ENCODE results near the gene MACO1.
A peak's percentile ranks its signal among the peaks of the same experiment; 100 is the strongest.
"Not testable (repeated sequence)": the region's sequence is repeated elsewhere in the genome, so short reads cannot be mapped to it uniquely, and the experiment has no call there.

Gene MACO1

DNA sequence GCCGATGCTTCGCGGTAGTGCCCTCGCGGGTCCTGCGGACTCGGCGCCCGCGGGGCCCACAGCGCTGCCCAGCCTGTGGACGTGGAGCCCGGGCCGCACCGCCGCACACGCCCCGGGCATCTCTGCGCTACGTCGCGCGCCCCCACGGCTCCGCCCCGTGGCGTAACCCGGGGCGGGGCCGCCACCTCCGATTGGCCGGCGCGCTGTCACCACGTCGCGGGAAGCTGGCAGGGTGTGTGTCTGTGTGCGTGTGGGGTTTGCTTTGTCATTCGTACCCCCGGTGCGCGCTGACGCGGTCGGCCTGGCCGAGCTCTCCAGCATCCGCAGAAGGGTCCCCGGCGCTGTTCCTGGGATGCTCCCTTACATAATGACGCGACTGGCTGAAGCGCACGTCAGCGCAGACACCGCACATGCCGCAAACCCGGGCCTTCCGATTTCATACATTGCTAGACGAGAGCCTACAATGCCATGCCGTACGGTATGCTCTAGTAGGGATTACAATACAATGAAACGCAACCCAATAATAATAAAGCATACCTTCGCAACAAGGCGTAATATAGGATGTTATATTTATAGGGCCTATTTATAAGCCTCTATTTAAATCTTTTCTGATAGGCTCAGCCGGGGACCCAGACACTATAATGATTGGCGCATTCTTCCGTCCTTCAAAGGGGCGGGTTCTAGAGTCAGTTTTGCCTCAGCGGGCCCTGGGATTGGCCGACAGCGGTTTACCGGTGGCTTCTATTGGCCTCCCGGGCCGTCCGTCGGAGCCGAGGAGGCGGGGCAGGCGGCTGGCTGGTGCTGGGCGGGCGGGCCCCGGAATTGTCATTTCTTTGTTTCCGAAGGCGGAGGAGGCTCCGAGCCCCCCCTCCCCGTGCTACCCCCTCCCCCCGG is at the start of gene MACO1:
MACO1 (plus strand) TSS at position 825 of the 894 bp plus-strand sequence. CDS start 202 bp downstream, outside the sequence.
- FAIRE-seq, result peak; percentile 93

DNA sequence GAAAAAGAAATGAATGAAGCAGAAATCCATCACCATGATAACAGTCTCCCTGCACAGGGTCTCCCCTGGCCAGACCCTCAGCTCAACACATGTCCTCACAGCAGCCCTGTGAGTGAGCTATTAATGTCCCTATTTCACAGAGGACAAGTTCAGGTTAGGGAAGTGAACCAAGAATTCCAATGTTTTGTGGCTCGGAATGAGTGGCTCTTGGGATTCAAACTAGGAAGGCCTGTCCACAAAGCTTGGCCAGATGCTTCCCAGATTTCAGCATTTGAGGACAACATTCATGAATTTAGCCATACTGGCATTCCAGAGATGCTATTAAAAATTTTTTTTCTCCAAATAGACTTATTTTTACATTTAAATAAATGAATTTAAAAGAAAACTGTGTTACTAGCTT is 48.2 kb upstream of the MACO1 start:
- not testable (repeated sequence) for FAIRE-seq

- not testable (repeated sequence) for FAIRE-seq
Observed at GRCh38 chr1:25383090-25383489, 47.6 kb upstream of the MACO1 start.

DNA sequence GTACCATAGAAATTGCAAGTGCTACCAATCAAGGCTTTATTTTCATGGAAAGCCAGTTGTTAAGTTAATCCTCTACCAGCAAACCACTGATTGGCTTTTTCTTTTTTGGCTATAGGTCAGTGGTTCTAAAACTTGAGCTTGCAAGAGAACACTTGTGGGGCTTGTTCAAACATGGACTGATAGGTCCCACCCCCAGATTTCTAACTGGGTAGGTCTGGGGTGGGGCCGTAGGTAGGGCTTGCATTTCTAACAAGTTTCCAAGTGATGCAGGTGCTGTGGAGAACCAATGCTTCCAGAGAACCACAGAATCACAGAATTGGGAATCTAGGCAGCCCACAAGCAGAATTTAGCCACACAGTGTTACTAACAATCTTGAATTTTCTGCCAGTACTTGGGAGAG is 46.8 kb upstream of the MACO1 start:
- FAIRE-seq, result not testable (repeated sequence)

GRCh38 chr1:25387096-25387495 is 43.6 kb upstream of the MACO1 start:
- not testable (repeated sequence) for FAIRE-seq

DNA sequence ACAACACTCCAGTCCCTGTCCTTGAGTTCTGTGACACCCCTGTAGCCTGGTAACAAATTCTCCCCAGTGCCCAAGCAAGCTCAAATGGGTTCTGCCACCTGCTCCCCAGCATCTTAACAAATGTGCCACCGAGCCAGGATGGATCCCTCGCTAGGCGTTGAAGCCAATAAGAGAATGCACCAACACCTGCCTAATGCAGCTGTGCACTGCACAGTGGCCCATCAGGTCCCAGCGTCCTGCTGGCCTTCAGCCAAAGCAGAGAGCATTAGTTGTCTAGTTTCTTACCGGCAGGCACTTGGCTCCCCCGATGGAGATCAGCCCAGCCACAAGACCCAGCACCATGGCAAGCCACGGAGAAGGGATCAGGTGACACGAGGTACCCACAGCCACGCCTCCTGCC is 42.0 kb upstream of the MACO1 start:
- FAIRE-seq, result not testable (repeated sequence)

DNA sequence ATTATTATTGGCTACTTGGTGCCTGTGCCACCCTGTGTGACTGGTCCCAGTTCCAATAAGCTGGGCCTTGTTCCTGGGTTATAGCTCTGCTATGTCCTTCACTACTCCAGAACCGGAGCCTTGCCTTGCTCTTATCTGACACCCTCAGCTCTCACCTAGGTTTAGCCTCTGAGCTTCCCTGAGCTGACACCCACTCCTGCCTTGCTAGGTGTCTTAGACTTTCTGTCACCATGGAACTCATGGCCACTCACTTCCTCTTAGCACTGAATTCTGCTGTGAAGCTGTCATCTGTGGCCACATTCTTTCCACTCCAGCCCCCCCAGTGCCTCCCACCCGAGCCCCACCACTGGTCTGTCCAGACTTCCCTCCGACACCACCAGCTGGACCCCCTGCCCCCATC is 41.0 kb upstream of the MACO1 start:
- FAIRE-seq, result not testable (repeated sequence)

DNA sequence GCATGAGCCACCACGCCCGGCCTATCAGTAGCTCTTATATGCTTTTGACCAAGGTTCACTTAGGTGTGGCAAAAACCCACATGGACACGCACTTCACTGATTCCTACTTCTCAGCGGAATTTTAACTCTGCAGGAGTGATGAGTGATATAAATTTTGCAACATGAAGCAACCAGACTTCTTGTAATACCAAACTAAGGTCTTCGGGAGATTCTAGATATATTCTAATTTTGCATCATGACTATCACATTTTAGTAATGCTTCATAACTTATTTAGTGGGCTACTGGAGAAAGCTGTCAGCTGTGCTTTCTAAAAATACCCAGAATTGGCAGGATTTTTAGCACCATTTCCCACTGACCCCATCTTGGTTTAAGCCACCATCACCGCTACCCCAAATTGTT is 37.9 kb upstream of the MACO1 start:
- no peak for FAIRE-seq

GRCh38 chr1:25397549-25397948 is 33.1 kb upstream of the MACO1 start:
- not testable (repeated sequence) for FAIRE-seq

GRCh38 chr1:25398079-25398478 is 32.6 kb upstream of the MACO1 start:
- FAIRE-seq, result not testable (repeated sequence)

DNA sequence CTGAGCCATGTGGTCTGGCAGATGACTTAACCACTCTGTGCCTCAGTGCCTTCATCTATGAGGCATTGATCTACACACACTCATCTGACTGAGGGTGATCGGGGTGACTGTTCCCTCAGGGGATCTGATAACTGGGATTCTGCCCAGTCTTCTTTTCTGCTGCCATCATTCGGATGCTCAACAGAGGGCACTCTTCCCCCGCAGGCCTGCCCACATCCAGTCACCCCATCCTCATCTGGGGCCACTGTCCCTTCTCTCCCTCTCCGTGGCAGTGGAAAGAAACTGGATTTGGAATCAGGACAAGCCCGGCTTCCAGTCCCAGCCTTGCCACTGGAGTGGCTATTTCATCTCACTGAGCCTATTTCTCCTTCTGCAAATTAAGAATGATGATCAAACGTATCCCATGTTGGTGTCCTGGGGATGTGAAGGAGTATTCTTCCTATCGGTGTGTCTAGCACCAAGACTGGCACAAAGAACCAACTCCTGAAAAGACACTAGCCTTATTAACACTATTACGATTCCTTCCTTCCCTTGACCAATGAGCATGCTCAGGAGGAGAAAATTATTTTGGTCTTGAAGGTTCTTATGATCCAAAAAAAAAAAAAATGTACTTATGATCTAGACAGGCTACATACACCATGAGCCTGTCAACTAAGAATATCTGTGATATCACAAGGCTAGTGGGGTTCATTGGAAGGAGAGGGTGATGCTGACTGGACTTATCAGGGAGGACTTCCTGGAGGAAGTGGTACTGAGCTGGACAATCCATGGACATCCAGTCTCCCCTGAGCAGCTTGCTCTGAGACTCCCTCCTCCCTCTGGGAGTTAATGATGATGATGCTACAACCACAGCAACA is 27.5 kb upstream of the MACO1 start:
- not testable (repeated sequence) for FAIRE-seq

DNA sequence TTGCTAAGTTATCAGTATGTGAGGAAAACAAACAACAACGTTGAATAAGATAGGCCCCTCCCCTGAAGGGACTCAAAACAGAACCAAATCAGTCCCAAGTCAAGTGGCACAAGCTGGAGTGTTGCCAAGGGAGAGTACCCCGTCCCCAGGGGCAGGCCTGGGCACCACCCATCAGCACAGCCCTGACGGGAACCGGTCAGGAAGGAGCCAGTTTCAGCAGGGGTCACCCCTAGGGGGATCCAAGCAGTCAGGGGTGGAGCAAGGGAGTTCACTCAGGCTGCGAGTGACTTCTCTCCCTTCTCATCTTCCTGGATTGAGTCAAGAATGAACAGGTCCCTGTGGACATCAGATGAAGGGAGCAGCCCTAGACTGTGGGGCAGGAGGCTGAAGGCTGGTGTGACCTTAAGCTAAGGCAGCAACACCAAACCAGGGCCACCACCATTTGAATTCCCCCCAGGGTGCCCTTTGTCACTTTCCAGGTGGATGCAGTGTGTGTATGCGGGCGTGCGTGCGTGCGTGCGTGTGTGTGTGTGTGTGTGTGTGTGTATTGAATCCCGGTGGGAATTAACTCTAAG is 24.9 kb upstream of the MACO1 start:
- not testable (repeated sequence) for FAIRE-seq

DNA sequence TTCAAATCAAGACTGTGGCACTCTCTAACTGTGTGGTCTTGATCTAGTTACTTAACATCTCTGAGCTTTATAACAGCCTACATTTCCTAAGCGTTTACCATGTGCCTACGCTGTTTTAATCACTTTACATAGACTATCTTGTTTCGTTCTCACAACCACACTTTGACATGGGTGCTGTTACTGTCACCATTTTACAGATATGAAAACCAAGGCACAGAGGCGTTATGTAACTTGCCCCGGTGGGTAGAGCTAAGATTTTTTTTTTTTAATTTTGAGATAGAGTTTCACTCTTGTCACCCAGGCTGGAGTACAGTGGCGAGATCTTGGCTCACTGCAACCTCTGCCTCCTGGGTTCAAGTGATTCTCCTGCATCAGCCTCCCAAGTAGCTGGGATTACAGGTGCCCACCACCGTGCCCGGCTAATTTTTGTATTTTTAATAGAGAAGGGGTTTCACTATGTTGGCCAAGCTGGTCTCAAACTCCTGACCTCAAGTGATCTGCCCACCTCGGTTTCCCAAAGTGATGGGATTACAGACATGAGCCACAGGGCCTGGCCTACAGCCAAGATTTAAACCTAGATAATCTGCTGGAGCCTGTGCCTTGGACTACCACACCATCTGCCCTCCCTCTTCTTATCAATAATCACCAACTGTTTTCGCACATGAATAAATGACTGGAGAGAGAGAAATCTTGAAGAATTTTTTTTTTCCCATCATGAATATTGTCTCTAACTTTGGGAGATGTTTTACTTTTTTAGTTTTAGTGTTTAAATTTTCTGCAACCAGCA is 20.9 kb upstream of the MACO1 start:
- not testable (repeated sequence) for FAIRE-seq

- not testable (repeated sequence) for FAIRE-seq
Observed at GRCh38 chr1:25412872-25413623, 17.6 kb upstream of the MACO1 start.

GRCh38 chr1:25414157-25414556 is 16.5 kb upstream of the MACO1 start:
- FAIRE-seq, result not testable (repeated sequence)

DNA sequence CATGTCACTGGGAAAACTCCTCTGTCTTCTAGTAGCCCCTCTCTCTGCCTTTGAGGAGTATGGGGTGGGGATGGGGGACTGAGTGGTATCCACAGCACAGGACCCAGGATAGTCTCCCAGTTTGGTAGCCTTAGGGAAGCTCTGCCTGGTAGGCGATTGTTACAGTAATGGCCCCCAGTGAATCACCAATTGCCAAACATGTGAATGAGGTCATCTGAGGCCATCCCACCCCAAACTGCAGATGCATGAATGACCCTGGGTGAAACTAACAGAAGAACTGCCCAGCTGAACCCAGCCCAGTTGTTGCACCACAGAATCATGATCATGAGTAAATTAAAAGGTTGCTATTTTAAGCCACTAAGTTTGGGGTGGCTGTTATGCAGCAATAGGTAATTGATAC is 16.1 kb upstream of the MACO1 start:
- FAIRE-seq, result not testable (repeated sequence)

DNA sequence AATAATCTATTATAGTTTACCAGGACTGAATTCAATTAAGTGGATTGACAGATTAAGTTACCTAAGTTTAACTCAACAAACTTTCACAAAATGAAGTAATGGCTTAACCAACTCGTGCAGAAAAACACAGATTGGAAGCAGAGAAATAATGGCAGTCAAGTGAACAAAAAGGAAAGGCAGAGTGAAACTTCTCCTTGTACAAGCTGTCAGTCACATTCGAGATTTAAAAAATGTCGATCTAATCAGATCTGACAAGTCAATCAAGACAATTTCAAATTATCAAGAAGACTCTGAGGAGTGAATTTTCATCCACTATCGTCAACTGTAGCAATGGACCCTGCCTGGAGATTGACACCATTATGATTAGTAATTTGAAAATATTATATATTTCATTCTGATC is 13.4 kb upstream of the MACO1 start:
- FAIRE-seq, result not testable (repeated sequence)

GRCh38 chr1:25419339-25419738 is 11.4 kb upstream of the MACO1 start:
- FAIRE-seq, result not testable (repeated sequence)

GRCh38 chr1:25420715-25421114 is 10.0 kb upstream of the MACO1 start, which contains the start of gene RHCE:
Gene RHCE, minus strand, starts transcription at chr1:25420825. Its CDS starts 39 bp downstream, at chr1:25420786.
- not testable (repeated sequence) for FAIRE-seq

GRCh38 chr1:25423206-25423605 is 7.5 kb upstream of the MACO1 start:
- FAIRE-seq, result not testable (repeated sequence)

Data from islet of Langerhans (tissue), 1 donor.